ENCODE results near the gene ASL.
"Not testable (repeated sequence)": the region's sequence is repeated elsewhere in the genome, so short reads cannot be mapped to it uniquely, and the experiment has no call there.

ASL gene

DNA sequence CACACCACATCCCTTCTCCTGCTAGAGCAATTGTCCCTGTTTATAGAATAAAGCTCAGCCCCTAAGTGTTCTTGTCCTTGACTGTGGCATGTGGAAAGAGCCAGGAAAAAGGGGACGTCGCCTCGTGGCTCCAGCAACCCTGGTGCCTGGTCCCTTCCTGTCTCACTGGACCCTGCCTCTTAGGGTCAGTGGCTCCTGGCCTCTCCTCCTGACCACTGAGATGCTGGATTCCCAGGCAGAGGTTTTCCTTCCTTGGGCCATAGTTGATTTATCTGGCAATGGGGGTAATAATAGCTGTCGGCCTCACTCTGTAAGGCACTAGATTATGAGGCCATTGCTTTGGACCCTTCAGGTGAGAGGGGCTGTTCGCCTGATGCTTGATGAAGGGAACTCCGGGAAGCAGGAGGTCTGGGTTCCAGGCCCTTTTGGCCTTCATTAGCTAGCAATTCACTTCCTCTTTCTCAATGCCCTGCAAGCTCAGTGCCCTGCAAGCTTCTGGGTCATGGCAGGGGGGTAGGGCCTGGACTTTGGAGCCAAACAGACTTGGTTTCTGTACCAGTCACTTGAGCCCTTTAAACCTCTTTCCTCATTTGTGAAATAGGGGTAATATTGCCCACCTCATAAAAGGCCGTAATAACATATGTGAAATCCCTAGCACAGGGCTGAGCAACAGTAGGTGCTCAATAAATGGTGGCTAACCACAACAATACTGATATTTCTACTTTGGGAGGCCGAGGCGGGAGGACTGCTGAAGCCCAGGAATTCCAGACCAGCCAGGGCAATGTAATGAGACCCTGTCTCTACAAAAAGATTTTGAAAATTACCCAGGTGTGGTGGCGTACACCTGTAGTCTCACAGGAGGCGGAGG lies 1.1 kb downstream of the ASL start:
- no peak for DNase-seq (ENCODE audit: low spot score)

DNA sequence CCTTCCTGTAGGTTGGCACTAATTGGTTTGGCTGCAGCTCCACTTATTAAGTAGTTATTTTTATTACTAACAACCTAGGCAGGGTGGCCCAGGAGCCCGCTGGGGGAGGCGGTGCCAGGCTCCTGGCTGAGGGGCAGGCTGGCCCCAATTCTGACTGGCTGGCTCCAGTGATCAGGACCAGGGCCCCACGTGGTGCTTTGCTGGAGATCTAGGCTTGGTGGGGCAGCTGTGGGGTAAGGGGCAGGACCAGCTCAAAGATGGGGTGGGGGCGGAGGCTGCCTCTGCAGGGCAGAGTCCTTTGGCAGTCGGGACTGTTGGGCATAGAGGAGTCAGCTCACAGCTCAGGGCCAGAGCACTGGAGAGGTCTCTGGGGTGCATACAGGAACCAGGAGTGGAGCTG lies 2.4 kb downstream of the ASL start:
- DNase-seq (ENCODE audit: low spot score) = no peak

DNA sequence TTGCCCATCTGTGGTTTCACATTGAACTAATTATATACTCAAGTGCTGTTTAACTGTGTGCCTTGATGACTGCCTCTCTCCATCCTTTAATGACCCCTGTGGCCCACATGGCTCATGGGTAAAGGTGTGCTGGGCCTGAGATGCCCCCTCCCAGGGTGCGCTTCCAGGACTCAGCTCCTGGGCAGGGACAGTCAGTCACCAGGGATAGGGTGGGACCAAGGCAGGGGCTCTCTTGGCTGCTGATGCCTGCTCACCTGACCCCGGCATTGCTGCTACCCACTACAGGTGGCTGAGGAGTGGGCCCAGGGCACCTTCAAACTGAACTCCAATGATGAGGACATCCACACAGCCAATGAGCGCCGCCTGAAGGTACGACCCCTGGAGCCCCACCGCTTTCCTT lies 6.5 kb downstream of the ASL start:
- no peak for DNase-seq (ENCODE audit: low spot score)

DNA sequence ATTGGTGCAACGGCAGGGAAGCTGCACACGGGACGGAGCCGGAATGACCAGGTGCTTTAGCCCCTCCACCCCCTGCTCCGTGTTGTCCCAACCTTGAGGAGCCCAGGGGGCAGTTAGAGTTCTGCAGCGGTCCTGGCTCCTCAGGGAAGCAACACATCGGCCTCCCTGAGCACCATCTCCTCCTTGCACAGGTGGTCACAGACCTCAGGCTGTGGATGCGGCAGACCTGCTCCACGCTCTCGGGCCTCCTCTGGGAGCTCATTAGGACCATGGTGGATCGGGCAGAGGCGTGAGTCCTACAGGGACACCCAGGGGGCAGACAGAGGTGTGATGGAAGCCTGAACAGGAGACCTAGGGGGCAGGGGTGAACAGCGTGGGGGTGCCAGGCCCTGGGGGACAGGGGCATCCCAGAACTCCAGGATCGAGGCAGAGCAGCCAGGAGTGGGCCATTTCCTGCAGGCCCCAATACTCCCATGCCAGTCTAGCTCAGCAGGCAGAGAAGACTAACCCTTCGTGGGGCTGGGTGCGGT lies 7.3 kb downstream of the ASL start:
- DNase-seq (ENCODE audit: low spot score) = no peak

DNA sequence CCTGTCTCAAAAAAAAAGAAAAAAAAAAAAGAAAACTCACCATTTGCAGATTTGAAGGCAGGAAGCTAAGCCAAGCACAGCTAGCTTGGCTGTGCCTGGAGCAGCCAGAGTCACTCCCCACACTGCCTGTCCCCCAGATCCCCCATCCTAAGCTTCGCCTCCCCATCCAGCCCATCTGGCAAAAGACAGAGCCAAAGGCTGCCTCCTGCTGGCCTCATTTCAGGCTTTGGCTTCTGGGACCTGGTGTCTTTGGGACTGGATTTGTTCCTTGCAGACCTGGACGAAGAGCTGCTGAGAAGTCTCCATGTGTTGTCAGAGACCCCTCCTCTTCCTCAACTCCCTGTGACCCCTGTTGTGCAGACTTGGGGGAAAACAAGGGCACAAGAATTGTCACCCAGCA lies 8.1 kb downstream of the ASL start:
- no peak for DNase-seq (ENCODE audit: low spot score)

DNA sequence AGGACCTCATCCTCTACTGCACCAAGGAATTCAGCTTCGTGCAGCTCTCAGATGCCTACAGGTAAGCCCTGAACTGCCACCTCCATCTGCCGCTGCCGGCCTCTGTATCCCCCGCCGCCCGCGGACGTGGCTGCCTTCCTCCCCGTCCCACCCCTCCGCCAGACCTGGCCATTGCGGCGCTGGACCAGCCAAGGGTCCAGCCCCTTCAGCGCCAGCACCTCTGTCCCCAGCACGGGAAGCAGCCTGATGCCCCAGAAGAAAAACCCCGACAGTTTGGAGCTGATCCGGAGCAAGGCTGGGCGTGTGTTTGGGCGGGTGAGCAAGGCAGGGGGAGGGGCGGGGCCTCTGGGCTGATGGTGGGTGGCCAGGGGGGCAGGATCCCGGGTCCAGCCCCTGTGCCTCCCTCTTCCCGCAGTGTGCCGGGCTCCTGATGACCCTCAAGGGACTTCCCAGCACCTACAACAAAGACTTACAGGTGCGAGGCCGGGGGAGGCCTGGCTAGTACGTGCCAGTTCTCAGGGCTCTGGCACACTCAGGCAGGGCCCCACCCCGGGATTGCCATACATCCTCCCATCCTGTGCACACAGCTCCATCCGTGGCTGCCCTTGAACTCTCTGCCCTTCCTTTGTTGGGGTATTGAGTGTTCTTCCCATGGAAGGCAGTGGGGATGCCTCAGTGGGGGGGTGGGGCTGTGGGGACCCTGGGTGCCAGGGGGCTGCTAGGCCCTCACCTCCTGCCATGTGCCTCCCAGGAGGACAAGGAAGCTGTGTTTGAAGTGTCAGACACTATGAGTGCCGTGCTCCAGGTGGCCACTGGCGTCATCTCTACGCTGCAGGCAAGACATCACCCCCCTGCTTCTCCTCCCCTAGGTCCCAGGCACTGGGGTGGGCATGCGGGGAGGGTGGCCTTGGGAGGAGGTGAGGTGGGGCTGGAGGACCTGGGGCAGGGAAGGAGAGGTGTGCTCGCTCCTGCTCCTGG lies 13.5 kb downstream of the ASL start:
- no peak for DNase-seq (ENCODE audit: low spot score)

DNA sequence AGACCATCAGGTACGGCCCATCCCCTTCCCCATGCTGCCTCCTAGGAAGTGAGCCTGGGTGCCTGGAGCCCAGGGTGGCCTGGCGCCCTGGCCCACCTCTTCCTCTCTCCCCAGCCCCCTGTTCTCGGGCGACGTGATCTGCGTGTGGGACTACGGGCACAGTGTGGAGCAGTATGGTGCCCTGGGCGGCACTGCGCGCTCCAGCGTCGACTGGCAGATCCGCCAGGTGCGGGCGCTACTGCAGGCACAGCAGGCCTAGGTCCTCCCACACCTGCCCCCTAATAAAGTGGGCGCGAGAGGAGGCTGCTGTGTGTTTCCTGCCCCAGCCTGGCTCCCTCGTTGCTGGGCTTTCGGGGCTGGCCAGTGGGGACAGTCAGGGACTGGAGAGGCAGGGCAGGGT lies 17.0 kb downstream of the ASL start:
- DNase-seq (ENCODE audit: low spot score) = no peak

DNA sequence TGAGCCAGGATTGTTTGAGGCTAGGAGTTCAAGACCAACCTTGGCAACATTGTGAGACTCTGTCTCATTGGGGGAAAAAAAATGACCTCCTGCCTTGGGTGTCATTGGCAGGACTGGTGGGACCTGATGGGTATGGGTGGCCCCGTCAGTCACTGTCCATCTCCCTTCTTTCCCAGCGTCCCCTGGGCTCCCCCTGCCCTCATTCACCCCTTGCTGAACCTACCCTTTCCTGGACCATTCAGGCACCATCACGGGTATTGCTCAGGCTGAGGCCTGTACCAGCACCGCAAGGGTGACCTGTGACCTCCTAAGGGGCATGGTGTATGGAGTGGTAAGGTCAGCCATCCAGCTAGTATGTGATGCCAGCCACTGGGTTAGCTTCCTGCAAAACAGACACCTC lies 19.4 kb downstream of the ASL start:
- DNase-seq (ENCODE audit: low spot score) = no peak

DNA sequence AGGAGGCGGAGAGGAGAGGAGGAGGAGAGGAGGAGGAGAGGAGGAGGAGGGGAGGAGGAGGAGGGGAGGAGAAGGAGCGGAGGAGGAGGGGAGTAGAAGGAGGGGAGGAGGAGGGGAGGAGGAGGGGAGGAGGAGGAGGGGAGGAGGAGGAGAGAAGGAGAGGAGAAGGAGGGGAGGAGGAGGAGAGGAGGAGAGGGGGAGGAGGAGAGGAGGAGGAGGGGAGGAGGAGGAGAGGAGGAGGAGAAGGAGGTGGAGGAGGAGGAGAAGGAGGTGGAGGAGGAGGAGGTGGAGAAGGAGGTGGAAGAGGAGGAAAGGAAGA lies 23.6 kb downstream of the ASL start:
- no peak for DNase-seq (ENCODE audit: low spot score)

DNA sequence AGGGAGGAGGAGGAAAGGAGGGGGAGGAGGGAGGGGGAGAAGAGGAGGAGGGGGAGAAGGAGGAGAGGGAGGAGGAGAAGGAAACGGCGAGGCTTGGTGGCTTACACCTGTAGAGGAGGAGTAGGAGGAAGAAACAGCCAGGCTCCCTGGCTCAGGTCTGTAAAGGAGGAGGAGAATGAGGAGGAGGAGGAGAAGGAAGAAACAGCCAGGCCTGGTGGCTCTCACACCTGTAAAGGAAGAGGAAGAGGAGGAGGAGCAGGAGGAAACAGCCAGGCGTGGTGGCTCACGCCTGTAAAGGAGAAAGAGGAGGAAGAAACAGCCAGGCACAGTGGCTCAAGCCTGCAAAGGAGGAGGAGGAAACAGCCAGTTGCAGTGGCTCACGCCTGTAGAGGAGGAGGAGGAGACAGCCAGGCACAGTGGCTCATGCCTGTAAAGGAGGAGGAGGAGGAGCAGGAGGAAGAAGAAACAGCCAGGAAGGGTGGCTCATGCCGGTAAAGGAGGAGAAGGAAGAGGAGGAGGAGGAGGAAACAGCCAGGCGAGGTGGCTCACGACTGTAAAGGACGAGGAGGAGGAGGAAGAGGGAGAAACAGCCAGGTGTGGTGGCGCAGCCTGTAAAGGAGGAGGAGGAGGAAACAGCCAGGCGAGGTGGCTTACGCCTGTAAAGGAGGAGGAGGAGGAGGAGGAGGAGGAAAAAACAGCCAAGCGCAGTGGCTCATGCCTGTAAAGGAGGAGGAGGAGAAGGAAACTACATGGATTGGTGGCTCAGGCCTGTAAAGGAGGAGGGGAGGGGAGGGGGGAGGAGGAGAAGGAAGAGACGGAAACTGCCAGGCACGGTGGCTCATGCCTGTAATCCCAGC lies 24.2 kb downstream of the ASL start:
- peak; percentile 60 for DNase-seq (ENCODE audit: low spot score)

DNA sequence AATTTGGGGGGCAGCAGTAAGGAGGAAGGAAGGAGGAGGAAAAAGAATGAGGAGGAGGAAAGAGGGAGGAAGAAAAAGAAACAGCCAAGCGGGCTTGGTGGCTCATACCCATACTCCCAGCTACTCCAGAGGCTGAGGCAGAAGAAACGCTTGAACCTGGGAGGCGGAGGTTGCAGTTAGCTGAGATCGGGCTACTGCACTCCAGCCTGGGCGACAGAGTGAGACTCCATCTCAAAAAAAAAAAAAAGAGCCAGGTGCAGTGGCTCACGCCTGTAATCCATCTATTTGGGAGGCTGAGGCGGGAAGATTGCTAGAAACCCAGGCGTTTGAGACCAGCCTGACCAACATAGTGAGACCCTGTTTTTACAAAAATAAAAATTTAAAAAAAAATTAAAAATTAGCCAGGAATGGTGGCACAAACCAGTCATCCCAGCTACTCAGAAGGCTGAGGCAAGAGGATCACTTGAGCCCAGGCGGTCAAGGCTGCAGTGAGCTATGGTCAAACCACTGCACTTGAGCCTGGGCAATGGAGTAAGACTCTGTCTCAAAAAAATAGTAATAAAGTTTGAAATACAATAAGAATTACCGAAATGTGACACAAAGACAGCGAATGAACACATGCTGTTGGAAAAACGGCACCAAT lies 24.9 kb downstream of the ASL start:
- no peak for DNase-seq (ENCODE audit: low spot score)

DNA sequence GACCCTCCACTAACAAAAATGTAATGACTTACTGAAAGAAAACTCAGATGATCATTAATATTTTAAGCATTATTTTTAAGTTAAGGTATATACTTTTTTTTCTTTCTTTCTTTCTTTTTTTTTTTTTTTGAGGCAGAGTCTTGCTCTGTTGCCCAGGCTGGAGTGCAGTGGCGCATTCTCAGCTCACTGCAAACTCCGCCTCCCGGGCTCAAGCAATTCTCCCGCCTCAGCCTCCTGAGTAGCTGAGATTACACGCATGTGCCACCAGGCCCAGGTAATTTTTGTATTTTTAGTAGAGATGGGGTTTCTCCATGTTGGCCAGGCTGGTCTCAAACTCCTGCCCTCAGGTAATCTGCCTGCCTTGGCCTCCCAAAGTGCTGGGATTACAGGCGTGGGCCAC lies 26.5 kb downstream of the ASL start:
- DNase-seq (ENCODE audit: low spot score) = not testable (repeated sequence)

DNA sequence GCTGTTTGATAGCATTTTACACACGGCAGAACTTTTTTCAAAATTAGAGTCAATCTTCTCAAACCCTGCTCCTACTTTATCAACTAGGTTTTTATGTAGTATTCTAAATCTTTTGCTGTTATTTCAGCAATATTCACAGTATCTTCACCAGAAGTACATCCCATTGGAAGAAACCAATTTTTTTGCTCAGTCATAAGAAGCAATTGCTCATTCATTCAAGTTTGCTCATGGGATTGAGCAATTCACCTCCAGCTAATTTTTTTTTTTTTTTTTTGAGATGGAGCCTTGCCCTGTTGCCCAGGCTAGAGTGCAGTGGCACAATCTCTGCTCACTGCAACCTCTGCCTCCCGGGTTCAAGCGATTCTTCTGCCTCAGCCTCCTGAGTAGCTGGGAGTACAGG lies 28.4 kb downstream of the ASL start:
- DNase-seq (ENCODE audit: low spot score) = peak; percentile 11

DNA sequence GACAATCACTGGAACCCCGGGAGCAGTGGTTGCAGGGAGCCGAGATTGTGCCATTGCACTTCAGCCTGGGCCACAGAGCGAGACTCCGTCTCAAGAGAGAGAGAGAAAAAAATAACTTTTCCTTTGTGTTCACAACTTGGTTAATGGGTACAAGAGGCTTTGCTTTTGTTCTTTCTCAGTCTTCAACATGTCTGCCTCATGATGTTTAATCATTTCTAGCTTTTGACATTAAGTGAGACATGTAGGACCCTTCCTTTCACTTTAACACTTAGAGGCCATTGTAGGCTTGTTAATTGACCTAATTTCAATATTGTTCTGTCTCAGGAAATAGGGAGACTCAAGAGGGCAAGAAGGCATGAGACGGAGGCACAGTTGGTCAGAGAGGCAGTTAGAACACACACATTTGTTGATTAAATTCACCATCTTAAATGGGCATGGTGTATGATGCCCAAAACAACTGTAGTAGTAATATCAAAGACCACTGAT lies 29.7 kb downstream of the ASL start:
- DNase-seq (ENCODE audit: low spot score) = no peak

DNA sequence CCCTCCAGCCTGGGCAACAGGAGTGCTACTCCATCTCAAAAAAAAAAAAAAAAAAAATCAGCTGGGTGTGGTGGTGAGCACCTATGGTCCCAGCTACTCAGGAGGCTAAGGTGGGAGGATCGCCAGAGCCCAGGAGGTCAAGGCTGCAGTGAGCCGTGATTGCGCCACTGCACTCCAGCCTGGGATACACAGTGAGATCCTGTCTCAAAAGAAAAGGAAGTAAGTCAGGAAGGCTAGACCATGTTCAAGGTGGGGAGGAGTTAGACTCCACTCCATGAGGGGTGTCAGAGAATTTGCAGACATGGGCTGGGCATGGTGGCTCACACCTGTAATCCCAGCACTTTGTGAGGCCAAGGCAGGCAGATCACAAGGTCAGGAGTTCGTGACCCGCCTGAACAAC lies 32.8 kb downstream of the ASL start:
- not testable (repeated sequence) for DNase-seq (ENCODE audit: low spot score)

DNA sequence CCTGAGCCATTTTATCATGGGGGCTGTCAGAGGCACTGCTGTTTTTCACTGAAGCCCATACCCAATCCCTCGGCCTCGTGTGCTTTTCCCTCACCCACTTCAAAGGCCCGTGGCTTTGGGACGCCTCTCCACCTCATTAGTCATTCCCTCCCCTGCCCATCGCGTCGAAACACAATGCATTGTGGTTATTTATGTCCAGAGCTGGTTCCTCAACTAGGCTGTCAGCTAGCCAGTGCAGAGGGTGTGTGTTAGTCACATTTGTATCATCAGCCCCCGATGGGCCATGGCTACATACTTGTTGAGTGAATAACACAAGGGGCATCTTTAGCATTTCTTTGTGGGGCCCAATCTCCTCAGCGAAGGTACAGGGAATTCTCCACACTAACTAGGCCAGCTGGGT lies 35.2 kb downstream of the ASL start:
- DNase-seq (ENCODE audit: low spot score) = peak; percentile 79

DNA sequence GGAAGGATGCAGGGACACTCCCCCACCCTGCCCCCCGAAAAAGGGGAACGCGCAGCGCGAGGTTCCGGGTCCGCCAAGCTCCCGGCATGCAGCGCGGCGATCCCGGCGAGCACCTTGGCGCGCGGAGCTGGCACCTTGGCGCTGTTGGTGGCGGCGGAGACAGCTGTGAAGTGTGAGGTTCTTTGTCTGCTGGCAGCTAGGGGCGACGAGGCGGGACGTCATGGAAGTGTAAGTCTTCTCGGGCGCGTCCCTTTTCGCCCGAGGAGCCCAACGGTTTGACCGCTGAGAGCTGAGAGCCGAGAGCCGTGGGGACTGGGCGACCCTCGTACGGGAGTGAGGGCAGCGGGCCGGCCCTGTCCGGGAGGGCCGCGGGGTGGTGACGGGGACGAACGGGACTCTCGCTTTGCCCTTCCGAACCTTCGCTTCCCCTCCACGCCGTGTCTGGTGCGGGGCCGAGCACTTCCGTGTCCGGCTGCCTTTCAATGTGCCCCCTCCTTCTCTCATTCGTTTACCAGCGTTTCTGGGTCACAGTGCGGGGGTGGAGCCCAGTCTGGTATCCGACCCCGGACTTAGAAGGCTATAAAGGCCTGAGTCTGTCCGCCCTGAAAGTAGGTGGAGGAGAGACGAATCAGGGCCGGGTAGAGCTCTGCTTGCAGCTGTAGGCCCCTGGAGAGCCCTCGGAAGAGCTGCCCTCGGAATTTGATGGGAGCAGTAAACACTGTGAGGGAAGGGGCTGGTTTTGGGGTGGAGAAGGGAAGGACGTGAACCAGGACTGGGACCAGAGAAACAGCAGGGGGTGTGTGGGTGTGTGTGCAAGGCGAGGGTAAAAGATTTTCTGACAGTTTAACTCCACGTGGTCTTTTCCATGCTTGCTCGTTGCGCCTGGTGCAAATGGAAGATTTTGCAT lies 39.4 kb downstream of the ASL start, which contains the start of gene CRCP:
CRCP (plus strand) TSS at position 105 of the 907 bp plus-strand sequence; CDS start at position 221, 116 bp downstream.
- DNase-seq (ENCODE audit: low spot score) = peak; percentile 77

DNA sequence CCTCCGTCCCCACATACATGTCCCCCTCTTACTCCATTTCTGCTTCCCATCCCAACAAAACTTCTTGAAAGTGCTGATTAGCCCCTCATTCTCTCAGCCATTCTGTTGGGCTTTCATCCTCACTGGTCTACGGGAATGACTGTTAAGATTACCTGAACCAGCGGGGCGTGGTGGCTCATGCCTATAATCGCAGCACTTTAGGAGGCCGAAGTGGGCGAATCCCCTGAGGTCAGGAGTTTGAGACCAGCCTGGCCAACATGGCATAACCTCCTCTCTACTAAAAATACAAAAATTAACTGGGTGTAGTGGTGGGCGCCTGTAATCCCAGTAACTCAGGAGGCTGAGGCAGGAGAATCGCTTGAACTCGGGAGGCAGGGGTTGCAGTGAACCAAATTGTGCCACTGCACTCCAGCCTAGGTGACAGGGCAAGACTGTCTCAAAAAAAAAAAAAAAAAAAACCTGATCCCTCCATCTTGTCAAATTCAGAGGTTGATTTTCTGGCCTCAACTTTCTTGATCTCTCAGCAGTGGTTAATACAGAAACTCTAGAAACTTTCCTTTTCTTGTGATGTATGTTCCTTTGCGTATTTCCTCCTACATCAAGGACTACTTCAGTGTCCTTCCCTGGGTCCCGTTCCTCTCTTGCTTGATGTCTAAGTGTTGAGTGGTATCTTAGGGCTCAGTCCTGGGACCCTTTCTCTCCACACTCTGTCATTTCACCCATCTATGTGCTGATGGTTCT lies 41.2 kb downstream of the ASL start:
- not testable (repeated sequence) for DNase-seq (ENCODE audit: low spot score)

DNA sequence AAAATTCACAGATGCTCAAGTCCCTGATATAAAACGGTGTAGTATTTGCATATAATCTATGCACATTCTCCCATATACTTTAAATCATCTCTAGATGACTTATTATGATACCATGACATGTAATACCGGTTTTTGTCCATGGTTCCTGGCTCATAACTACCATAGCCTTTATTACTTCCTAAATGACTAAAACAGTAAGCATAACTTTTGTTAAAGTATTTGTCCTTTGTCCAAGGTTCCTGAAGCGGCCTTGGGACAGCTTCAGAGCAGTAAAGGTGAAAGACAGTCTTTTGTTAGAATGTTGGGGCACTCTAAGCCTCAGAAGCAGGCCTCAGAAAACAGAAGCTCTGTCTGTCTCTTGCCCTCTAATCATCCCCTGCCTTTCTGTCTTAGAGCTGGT lies 43.0 kb downstream of the ASL start:
- DNase-seq (ENCODE audit: low spot score) = no peak

All from AG08395 (cell line).